K562 (cell line): ENCODE results near the gene SLC35E3. TPM values are rescaled to one million over a fixed set of nuclear protein-coding genes. Genes with fewer than 3 reads are reported as not detected.

ENCODE experiments used
- ARID3A ChIP-seq: IDR thresholded peaks from 2 replicates; pipeline ENCODE4 v1.6.1; 2012; ENCODE audit warnings: low read depth, low read length, improper control_type of control experiment, borderline replicate concordance
- CBFA2T2 ChIP-seq: fragments of 450-650 bp; conservative IDR thresholded peaks from 2 replicates; pipeline ENCODE4 v1.6.1; 2017; ENCODE audit warnings: mild to moderate bottlenecking
- CGGBP1 ChIP-seq: fragments of 250-450 bp; sonication (Bioruptor Pico); IDR thresholded peaks from 2 replicates; pipeline ENCODE4 v1.9.0; 2021; ENCODE audit warnings: mild to moderate bottlenecking
- EHMT2 ChIP-seq: fragments of 450-650 bp; IDR thresholded peaks from 2 replicates; pipeline ENCODE4 v1.6.1; 2018; ENCODE audit warnings: antibody characterized with exemption
- FOXM1 ChIP-seq, 2 experiments: fragments of 450-650 bp in 1 of 2; sonication (generic) in 1 of 2; formaldehyde crosslinking in 1 of 2; IDR thresholded peaks; 2 replicates each; pipeline versions ENCODE4 v1.6.1 to v1.9.0; 2017 to 2022; ENCODE audit warnings: low read depth in 2 of 2, mild to moderate bottlenecking in 2 of 2, missing genetic modification reagents in 1 of 2, moderate library complexity in 1 of 2
- JUND ChIP-seq, 2 experiments: IDR thresholded peaks; 2 replicates in 1 of 2; 3 replicates in 1 of 2; pipeline ENCODE4 v1.6.1; 2011; ENCODE audit warnings: borderline replicate concordance in 2 of 2, low read depth in 2 of 2, low read length in 2 of 2, improper control_type of control experiment in 1 of 2, missing biosample characterization in 1 of 2, missing genetic modification characterization in 1 of 2, missing genetic modification reagents in 1 of 2
- MED1 ChIP-seq: sonication (generic); formaldehyde crosslinking; IDR thresholded peaks from 2 replicates; pipeline ENCODE4 v1.8.1; 2023; ENCODE audit warnings: missing genetic modification reagents, borderline replicate concordance
- NRF1 ChIP-seq, 2 experiments: fragments of 450-650 bp; IDR thresholded peaks in 1 of 2; conservative IDR thresholded peaks in 1 of 2; 2 replicates each; pipeline ENCODE4 v1.6.1; 2014; ENCODE audit warnings: mild to moderate bottlenecking in 2 of 2
- RBBP5 ChIP-seq: fragments of 200-600 bp; sonication (generic); IDR thresholded peaks from 2 replicates; pipeline ENCODE4 v1.6.1; 2012; ENCODE audit warnings: borderline replicate concordance, mild to moderate bottlenecking, low read length, control low read depth, inconsistent platforms; ENCODE audit not compliant: insufficient read depth, poor library complexity, severe bottlenecking
- TSC22D4 ChIP-seq: fragments of 450-650 bp; IDR thresholded peaks from 2 replicates; pipeline ENCODE4 v1.6.1; 2016; ENCODE audit warnings: missing genetic modification characterization, missing biosample characterization, control low read depth
- ZC3H4 ChIP-seq: sonication (generic); formaldehyde crosslinking; IDR thresholded peaks from 2 replicates; pipeline ENCODE4 v1.9.0; 2021; ENCODE audit warnings: missing genetic modification reagents, borderline replicate concordance
- ZNF347 ChIP-seq: fragments of 450-650 bp; formaldehyde crosslinking; IDR thresholded peaks from 2 replicates; pipeline ENCODE4 v1.4.0; 2020; ENCODE audit warnings: low read depth, mild to moderate bottlenecking, moderate library complexity
- ZNF699 ChIP-seq: fragments of 250-450 bp; sonication (Bioruptor Pico); IDR thresholded peaks from 2 replicates; pipeline ENCODE4 v1.8.0; 2021; ENCODE audit warnings: mild to moderate bottlenecking, moderate library complexity; ENCODE audit not compliant: insufficient replicate concordance
- ZNF75A ChIP-seq: fragments of 450-650 bp; formaldehyde crosslinking; IDR thresholded peaks from 2 replicates; pipeline ENCODE4 v1.4.0; 2020; ENCODE audit warnings: mild to moderate bottlenecking
- ZNF785 ChIP-seq: fragments of 250-450 bp; sonication (Bioruptor Pico); IDR thresholded peaks from 2 replicates; pipeline ENCODE4 v1.4.0; 2020; ENCODE audit warnings: mild to moderate bottlenecking
- polyA plus RNA-seq, 8 experiments: library from polyadenylated mRNA; depleted of rRNA in 4 of 8; stranded (reverse) in 5 of 8; unstranded in 3 of 8; fragments of >200 nt; fragmentation: Nextera tagmentation in 2 of 8; fragmentation: Illumina TruSeq in 1 of 8; extraction: Ambion mirVana in 2 of 8; extraction: Trizol in 1 of 8; gene quantifications; 2 replicates each; pipeline versions ENCODE4 v1.2.1 to v1.2.3, GENCODE V29; 2011 to 2014; ENCODE audit warnings: inconsistent platforms in 1 of 8, missing spikeins in 1 of 8
- total RNA-seq, 7 experiments: library from RNA; depleted of rRNA in 6 of 7; stranded (reverse); fragments of >200 nt in 6 of 7; fragmentation: Illumina TruSeq in 2 of 7; extraction: Trizol in 2 of 7; gene quantifications; 2 replicates each; pipeline versions ENCODE4 v1.2.1 to v1.2.3, GENCODE V29; 2011 to 2021; ENCODE audit warnings: low replicate concordance in 1 of 7
- TF ChIP-seq, protein P1 (sequence below): fragments of 250-450 bp; sonication (Bioruptor Pico); IDR thresholded peaks from 2 replicates; pipeline ENCODE4 v1.8.0; 2022; ENCODE audit warnings: inconsistent platforms
- TF ChIP-seq, protein P2 (sequence below): fragments of 450-650 bp; formaldehyde crosslinking; conservative IDR thresholded peaks from 2 replicates; pipeline ENCODE4 v1.4.0; 2022; ENCODE audit warnings: mild to moderate bottlenecking, missing genetic modification characterization

The SLC35E3 gene
- total and polyA plus RNA-seq, 9 of the 15 experiments (the other 6 are each of a cell fraction or from before 2014, with no cell fraction given): 1.2 to 5.9 (median 3.8) TPM

- TF ChIP-seq EHMT2: no peak
- no peak; a peak in 1 of 4 replicates for TF ChIP-seq NRF1 (conservative IDR thresholded peaks at IDR 0.05 in 1 of 2, IDR thresholded peaks at IDR 0.05 in 1 of 2)
- TF ChIP-seq ZNF347 (CRISPR knock-in tag): no peak
- no peak for TF ChIP-seq ZNF785 (CRISPR knock-in tag)
- TF ChIP-seq, protein P1, sequence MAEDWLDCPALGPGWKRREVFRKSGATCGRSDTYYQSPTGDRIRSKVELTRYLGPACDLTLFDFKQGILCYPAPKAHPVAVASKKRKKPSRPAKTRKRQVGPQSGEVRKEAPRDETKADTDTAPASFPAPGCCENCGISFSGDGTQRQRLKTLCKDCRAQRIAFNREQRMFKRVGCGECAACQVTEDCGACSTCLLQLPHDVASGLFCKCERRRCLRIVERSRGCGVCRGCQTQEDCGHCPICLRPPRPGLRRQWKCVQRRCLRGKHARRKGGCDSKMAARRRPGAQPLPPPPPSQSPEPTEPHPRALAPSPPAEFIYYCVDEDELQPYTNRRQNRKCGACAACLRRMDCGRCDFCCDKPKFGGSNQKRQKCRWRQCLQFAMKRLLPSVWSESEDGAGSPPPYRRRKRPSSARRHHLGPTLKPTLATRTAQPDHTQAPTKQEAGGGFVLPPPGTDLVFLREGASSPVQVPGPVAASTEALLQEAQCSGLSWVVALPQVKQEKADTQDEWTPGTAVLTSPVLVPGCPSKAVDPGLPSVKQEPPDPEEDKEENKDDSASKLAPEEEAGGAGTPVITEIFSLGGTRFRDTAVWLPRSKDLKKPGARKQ (CRISPR knock-in tag): no peak
- no peak for TF ChIP-seq ZC3H4 (CRISPR knock-in tag)
- no peak for TF ChIP-seq ZNF75A
- no peak for TF ChIP-seq ZNF699
- TF ChIP-seq CGGBP1: no peak
- TF ChIP-seq TSC22D4 (tag): no peak
- TF ChIP-seq FOXM1 (IDR thresholded peaks at IDR 0.05; ENCODE audit: low read depth): peak; percentile 15; the same call in 1 of the 2 replicates
- no peak; the same call in 1 of the 2 replicates for TF ChIP-seq FOXM1 (CRISPR knock-in tag; IDR thresholded peaks at IDR 0.05; ENCODE audit: low read depth)
- TF ChIP-seq CBFA2T2: no peak
- TF ChIP-seq JUND (IDR thresholded peaks at IDR 0.05; ENCODE audit: borderline replicate concordance, low read depth, low read length): peak; percentile 80
- TF ChIP-seq JUND (tag; IDR thresholded peaks at IDR 0.05; ENCODE audit: borderline replicate concordance, low read depth, low read length): peak; percentile 72; the same call in 2 of the 3 replicates
- TF ChIP-seq, protein P2, sequence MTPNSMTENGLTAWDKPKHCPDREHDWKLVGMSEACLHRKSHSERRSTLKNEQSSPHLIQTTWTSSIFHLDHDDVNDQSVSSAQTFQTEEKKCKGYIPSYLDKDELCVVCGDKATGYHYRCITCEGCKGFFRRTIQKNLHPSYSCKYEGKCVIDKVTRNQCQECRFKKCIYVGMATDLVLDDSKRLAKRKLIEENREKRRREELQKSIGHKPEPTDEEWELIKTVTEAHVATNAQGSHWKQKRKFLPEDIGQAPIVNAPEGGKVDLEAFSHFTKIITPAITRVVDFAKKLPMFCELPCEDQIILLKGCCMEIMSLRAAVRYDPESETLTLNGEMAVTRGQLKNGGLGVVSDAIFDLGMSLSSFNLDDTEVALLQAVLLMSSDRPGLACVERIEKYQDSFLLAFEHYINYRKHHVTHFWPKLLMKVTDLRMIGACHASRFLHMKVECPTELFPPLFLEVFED (CRISPR knock-in tag): no peak
- no peak for TF ChIP-seq RBBP5
- no peak for TF ChIP-seq ARID3A
- TF ChIP-seq MED1: no peak
Observed at GRCh38 chr12:68808388-68809189, 62.6 kb downstream of the SLC35E3 start (continued).
